ENCODE data around the gene AFF1.

- TF ChIP-seq POLR2A (IDR thresholded peaks at IDR 0.05): no peak
- no peak for TF ChIP-seq CTCF (IDR thresholded peaks at IDR 0.05)
These were observed 15.1 kb upstream of the AFF1 start for GRCh38 chr4:86919561-86920223.

All from thyroid gland (tissue), 4 donors.